HepG2 (cell line): ENCODE data around the gene RTBDN. TPM values are rescaled to one million over a fixed set of nuclear protein-coding genes. Genes with fewer than 3 reads are reported as not detected.

Source experiments
- DMAP1 ChIP-seq: IDR thresholded peaks from 2 replicates; pipeline ENCODE4 v1.6.1; 2016
- DNMT1 ChIP-seq: sonication (generic); formaldehyde crosslinking; IDR thresholded peaks from 2 replicates; pipeline ENCODE4 v1.5.1; 2020; ENCODE audit warnings: mild to moderate bottlenecking, missing genetic modification reagents
- ELF3 ChIP-seq: IDR thresholded peaks from 2 replicates; pipeline ENCODE4 v1.6.1; 2016; ENCODE audit warnings: missing genetic modification reagents, missing compliant biosample characterization
- FOSL2 ChIP-seq: sonication (generic); formaldehyde crosslinking; IDR thresholded peaks from 2 replicates; pipeline ENCODE4 v1.4.0; 2020; ENCODE audit warnings: missing genetic modification reagents
- GATAD2A ChIP-seq: IDR thresholded peaks from 2 replicates; pipeline ENCODE4 v1.6.1; 2016
- GPN1 ChIP-seq: sonication (generic); formaldehyde crosslinking; IDR thresholded peaks from 2 replicates; pipeline ENCODE4 v1.5.1; 2020; ENCODE audit warnings: missing genetic modification reagents, borderline replicate concordance
- HNF4A ChIP-seq: sonication (generic); formaldehyde crosslinking; IDR thresholded peaks from 2 replicates; pipeline ENCODE4 v1.4.0; 2020; ENCODE audit warnings: missing genetic modification reagents
- HNRNPLL ChIP-seq: fragments of 200-400 bp; formaldehyde crosslinking; IDR thresholded peaks from 2 replicates; pipeline ENCODE4 v1.6.1; 2017; ENCODE audit warnings: mild to moderate bottlenecking, low read depth, low read length; ENCODE audit not compliant: poor library complexity, severe bottlenecking
- MTERF4 ChIP-seq: sonication (generic); formaldehyde crosslinking; IDR thresholded peaks from 2 replicates; pipeline ENCODE4 v1.8.0; 2023; ENCODE audit warnings: mild to moderate bottlenecking, missing genetic modification reagents
- RFX1 ChIP-seq: fragments of 450-650 bp; IDR thresholded peaks from 2 replicates; pipeline ENCODE4 v1.6.1; 2017
- TERF1 ChIP-seq: sonication (generic); formaldehyde crosslinking; IDR thresholded peaks from 2 replicates; pipeline ENCODE4 v1.8.0; 2022; ENCODE audit warnings: mild to moderate bottlenecking, missing genetic modification reagents, moderate library complexity
- TFDP1 ChIP-seq: IDR thresholded peaks from 2 replicates; pipeline ENCODE4 v1.6.1; 2016; ENCODE audit warnings: missing compliant biosample characterization, missing genetic modification reagents, borderline replicate concordance
- XRCC5 ChIP-seq: fragments of 200-400 bp; formaldehyde crosslinking; optimal IDR thresholded peaks from 2 replicates; pipeline ENCODE3; 2017; ENCODE audit warnings: mild to moderate bottlenecking, low read length
- ZFY ChIP-seq: sonication (generic); formaldehyde crosslinking; IDR thresholded peaks from 2 replicates; pipeline ENCODE4 v1.4.0; 2020; ENCODE audit warnings: missing genetic modification reagents
- ZNF468 ChIP-seq: sonication (generic); formaldehyde crosslinking; IDR thresholded peaks from 2 replicates; pipeline ENCODE4 v1.8.0; 2022; ENCODE audit warnings: mild to moderate bottlenecking, moderate library complexity, missing genetic modification reagents
- ZNF570 ChIP-seq: sonication (generic); formaldehyde crosslinking; IDR thresholded peaks from 2 replicates; pipeline ENCODE4 v1.4.0; 2020; ENCODE audit warnings: mild to moderate bottlenecking, missing genetic modification reagents, borderline replicate concordance
- ZNF598 ChIP-seq: sonication (generic); formaldehyde crosslinking; IDR thresholded peaks from 2 replicates; pipeline ENCODE4 v1.5.1; 2020; ENCODE audit warnings: mild to moderate bottlenecking, missing genetic modification reagents, borderline replicate concordance
- ZNF768 ChIP-seq: sonication (generic); formaldehyde crosslinking; IDR thresholded peaks from 2 replicates; pipeline ENCODE4 v1.4.0; 2020; ENCODE audit warnings: missing genetic modification reagents
- polyA plus RNA-seq, 8 experiments: library from polyadenylated mRNA; depleted of rRNA in 3 of 8; stranded (reverse) in 7 of 8; unstranded in 1 of 8; fragments of >200 nt; fragmentation: Illumina TruSeq in 4 of 8; extraction: Trizol in 4 of 8; gene quantifications; 2 replicates each; pipeline versions ENCODE4 v1.2.1 to v1.2.3, GENCODE V29; 2011 to 2016; ENCODE audit warnings: low read depth in 4 of 8, missing spikeins in 1 of 8, mixed read lengths in 1 of 8; ENCODE audit not compliant: insufficient read depth in 1 of 8
- total RNA-seq, 5 experiments: library from RNA; depleted of rRNA; stranded (reverse); fragments of >200 nt; fragmentation: Illumina TruSeq; extraction: Trizol; gene quantifications; 2 replicates each; pipeline ENCODE4 v1.2.3, GENCODE V29; 2016; ENCODE audit warnings: low read depth in 1 of 5
- TF ChIP-seq, protein P1 (sequence below): sonication (generic); formaldehyde crosslinking; conservative IDR thresholded peaks from 2 replicates; pipeline ENCODE4 v1.4.0; 2020; ENCODE audit warnings: mild to moderate bottlenecking, missing genetic modification reagents, moderate library complexity
- TF ChIP-seq, protein P2 (sequence below): sonication (generic); formaldehyde crosslinking; IDR thresholded peaks from 2 replicates; pipeline ENCODE4 v1.4.0; 2020; ENCODE audit warnings: missing genetic modification reagents
- TF ChIP-seq, protein P3 (sequence below): sonication (generic); formaldehyde crosslinking; conservative IDR thresholded peaks from 2 replicates; pipeline ENCODE4 v1.8.0; 2022; ENCODE audit warnings: low read depth, missing genetic modification reagents

Gene RTBDN
- total and polyA plus RNA-seq, 2 of the 13 experiments (the other 11 are each of a cell fraction or from before 2014, with no cell fraction given): 0.27 to 0.48 TPM

DNA sequence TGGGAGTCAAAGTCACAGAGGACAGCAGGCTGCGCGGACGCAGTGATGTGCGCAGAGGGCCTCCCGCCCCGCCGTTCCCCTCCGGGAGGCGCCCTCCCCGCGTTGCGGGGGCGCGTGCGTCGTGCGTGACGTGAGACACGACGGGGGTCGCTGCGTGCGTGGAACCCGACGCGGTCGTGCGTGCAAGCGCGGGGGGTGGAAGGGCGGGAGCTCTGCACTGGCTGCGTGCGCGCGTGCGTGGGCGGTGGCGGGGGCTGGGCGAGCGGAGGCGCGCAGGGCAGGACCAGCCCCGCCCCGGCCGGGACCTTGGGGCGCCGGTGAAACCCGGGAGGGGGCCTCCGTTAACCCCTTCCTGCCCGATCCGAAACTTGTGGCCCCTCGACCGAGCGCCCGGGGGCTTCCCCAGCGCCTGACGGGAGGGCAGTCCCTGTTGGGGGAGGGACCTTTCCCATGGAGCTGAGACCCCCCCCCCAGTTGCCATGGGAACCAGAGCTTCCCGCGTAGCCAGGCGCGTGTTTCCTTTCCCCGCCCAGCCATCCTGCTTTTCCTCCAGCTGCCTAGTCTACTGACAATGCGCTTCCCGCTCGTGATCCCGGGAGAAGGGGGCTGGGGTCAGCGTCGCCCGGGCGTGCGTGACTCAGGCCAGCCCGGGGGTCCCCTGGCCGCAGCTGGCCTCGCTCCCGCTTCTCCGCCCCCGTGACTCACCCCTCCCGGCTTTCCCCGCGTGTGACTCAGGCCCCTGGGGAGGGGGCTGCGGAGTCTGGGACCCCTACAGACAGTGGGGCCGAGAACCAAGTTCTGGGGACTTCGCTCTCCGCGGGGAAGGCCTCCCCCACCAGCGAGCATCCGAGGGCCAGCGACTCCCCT is 51.7 kb downstream of the RTBDN start (continued):
- TF ChIP-seq, protein P1, sequence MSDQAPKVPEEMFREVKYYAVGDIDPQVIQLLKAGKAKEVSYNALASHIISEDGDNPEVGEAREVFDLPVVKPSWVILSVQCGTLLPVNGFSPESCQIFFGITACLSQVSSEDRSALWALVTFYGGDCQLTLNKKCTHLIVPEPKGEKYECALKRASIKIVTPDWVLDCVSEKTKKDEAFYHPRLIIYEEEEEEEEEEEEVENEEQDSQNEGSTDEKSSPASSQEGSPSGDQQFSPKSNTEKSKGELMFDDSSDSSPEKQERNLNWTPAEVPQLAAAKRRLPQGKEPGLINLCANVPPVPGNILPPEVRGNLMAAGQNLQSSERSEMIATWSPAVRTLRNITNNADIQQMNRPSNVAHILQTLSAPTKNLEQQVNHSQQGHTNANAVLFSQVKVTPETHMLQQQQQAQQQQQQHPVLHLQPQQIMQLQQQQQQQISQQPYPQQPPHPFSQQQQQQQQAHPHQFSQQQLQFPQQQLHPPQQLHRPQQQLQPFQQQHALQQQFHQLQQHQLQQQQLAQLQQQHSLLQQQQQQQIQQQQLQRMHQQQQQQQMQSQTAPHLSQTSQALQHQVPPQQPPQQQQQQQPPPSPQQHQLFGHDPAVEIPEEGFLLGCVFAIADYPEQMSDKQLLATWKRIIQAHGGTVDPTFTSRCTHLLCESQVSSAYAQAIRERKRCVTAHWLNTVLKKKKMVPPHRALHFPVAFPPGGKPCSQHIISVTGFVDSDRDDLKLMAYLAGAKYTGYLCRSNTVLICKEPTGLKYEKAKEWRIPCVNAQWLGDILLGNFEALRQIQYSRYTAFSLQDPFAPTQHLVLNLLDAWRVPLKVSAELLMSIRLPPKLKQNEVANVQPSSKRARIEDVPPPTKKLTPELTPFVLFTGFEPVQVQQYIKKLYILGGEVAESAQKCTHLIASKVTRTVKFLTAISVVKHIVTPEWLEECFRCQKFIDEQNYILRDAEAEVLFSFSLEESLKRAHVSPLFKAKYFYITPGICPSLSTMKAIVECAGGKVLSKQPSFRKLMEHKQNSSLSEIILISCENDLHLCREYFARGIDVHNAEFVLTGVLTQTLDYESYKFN: peak; percentile 24; the same call in 1 of the 2 replicates
- TF ChIP-seq TERF1 (CRISPR knock-in tag) (no peak), GATAD2A (CRISPR knock-in tag) (peak; percentile 33; the same call in 1 of the 2 replicates), GPN1 (no peak), HNF4A (CRISPR knock-in tag) (no peak), DNMT1 (CRISPR knock-in tag) (peak; percentile 71; the same call in 1 of the 2 replicates), HNRNPLL (peak; percentile 76), DMAP1 (CRISPR knock-in tag) (0 out of 2 replicates have a peak, but pooled peaks have one; percentile 26), ELF3 (no peak), ZFY (CRISPR knock-in tag) (peak; percentile 33; the same call in 1 of the 2 replicates), ZNF768 (CRISPR knock-in tag) (peak; percentile 50), TFDP1 (CRISPR knock-in tag) (no peak; the same call in 1 of the 2 replicates), MTERF4 (CRISPR knock-in tag) (peak; percentile 63; the same call in 1 of the 2 replicates), FOSL2 (CRISPR knock-in tag) (peak; percentile 52; the same call in 1 of the 2 replicates), XRCC5 (peak; percentile 40), ZNF598 (CRISPR knock-in tag) (no peak), ZNF468 (no peak), RFX1 (peak; percentile 68), ZNF570 (CRISPR knock-in tag) (no peak)
- TF ChIP-seq, protein P2, sequence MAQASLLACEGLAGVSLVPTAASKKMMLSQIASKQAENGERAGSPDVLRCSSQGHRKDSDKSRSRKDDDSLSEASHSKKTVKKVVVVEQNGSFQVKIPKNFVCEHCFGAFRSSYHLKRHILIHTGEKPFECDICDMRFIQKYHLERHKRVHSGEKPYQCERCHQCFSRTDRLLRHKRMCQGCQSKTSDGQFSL: 0 out of 2 replicates have a peak, but pooled peaks have one; percentile 48
- TF ChIP-seq, protein P3, sequence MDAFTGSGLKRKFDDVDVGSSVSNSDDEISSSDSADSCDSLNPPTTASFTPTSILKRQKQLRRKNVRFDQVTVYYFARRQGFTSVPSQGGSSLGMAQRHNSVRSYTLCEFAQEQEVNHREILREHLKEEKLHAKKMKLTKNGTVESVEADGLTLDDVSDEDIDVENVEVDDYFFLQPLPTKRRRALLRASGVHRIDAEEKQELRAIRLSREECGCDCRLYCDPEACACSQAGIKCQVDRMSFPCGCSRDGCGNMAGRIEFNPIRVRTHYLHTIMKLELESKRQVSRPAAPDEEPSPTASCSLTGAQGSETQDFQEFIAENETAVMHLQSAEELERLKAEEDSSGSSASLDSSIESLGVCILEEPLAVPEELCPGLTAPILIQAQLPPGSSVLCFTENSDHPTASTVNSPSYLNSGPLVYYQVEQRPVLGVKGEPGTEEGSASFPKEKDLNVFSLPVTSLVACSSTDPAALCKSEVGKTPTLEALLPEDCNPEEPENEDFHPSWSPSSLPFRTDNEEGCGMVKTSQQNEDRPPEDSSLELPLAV: no peak
